HG03571 (cell line): ENCODE results near the gene KAZN.

ENCODE experiments used
- ATAC-seq: cut with Tn5 transposase; IDR thresholded peaks from one replicate; pipeline ENCODE4 v1.9.1; 2021; ENCODE audit not compliant: unreplicated experiment

Gene KAZN

GRCh38 chr1:15064217-15064929 lies 465.9 kb downstream of the KAZN start:
- no peak for ATAC-seq

- ATAC-seq: no peak
Measured at GRCh38 chr1:15065291-15065690, 466.8 kb downstream of the KAZN start.

- ATAC-seq: no peak
Measured at GRCh38 chr1:15065736-15066135, 467.3 kb downstream of the KAZN start.

GRCh38 chr1:15066191-15066590 lies 467.7 kb downstream of the KAZN start:
- no peak for ATAC-seq

- ATAC-seq: no peak
Measured at GRCh38 chr1:15067148-15067547, 468.7 kb downstream of the KAZN start.

- no peak for ATAC-seq
Measured at GRCh38 chr1:15068152-15068551, 469.7 kb downstream of the KAZN start.

GRCh38 chr1:15068997-15069396 lies 470.5 kb downstream of the KAZN start:
- ATAC-seq: no peak

- ATAC-seq: no peak
Measured at GRCh38 chr1:15070145-15070748, 471.8 kb downstream of the KAZN start.

- no peak for ATAC-seq
Measured at GRCh38 chr1:15071936-15072335, 473.5 kb downstream of the KAZN start.

- no peak for ATAC-seq
Measured at GRCh38 chr1:15073799-15074308, 475.4 kb downstream of the KAZN start.

- no peak for ATAC-seq
Measured at GRCh38 chr1:15075175-15075574, 476.7 kb downstream of the KAZN start.

GRCh38 chr1:15075817-15076216 lies 477.3 kb downstream of the KAZN start:
- ATAC-seq: no peak

- no peak for ATAC-seq
Measured at GRCh38 chr1:15076807-15077206, 478.3 kb downstream of the KAZN start.

GRCh38 chr1:15077384-15077783 lies 478.9 kb downstream of the KAZN start:
- no peak for ATAC-seq

GRCh38 chr1:15080328-15081007 lies 482.0 kb downstream of the KAZN start:
- ATAC-seq: no peak

- ATAC-seq: no peak
Measured at GRCh38 chr1:15081102-15081501, 482.6 kb downstream of the KAZN start.

GRCh38 chr1:15083578-15083977 lies 485.1 kb downstream of the KAZN start:
- ATAC-seq: no peak

GRCh38 chr1:15088281-15088971 lies 489.9 kb downstream of the KAZN start:
- ATAC-seq: no peak

- no peak for ATAC-seq
Measured at GRCh38 chr1:15089258-15089992, 490.9 kb downstream of the KAZN start.

GRCh38 chr1:15090373-15090772 lies 491.9 kb downstream of the KAZN start:
- no peak for ATAC-seq

- no peak for ATAC-seq
Measured at GRCh38 chr1:15094056-15094455, 495.6 kb downstream of the KAZN start.
